B cell (primary cell): ENCODE measurements around the gene BABAM2. TPM values are rescaled to one million over a fixed set of nuclear protein-coding genes. Genes with fewer than 3 reads are reported as not detected.

Experiments
- ATAC-seq: fragments of 200-7000 bp; cut with Tn5 transposase; one replicate; pipeline ENCODE4 v1.10.0; 2021; ENCODE audit warnings: low read depth, mild to moderate bottlenecking, moderate number of reproducible peaks, moderate library complexity
- CTCF ChIA-PET: fragments of 350-600 bp; sonication (Branson Sonifier 250); formaldehyde crosslinking; loops from one replicate; lab custom pipeline; 2021; ENCODE audit warnings: antibody characterized with exemption, inconsistent platforms; lab: Charles Lee
- POLR2A ChIA-PET: fragments of 350-600 bp; sonication (Branson Sonifier 250); formaldehyde crosslinking; loops from one replicate; lab custom pipeline; 2021; ENCODE audit warnings: antibody characterized with exemption; lab: Charles Lee
- DNase-seq: peaks from one replicate; pipeline ENCODE4 v3.0.0; 2013
- H2AFZ ChIP-seq: 2 replicates; pipeline ENCODE4 v1.6.1; 2012; ENCODE audit warnings: mild to moderate bottlenecking, low read depth, low read length; ENCODE audit not compliant: insufficient read depth, poor library complexity, severe bottlenecking
- H3K27ac ChIP-seq, 2 donors: 1 replicate in 1 of 2; 2 replicates in 1 of 2; pipeline ENCODE4 v1.5.1; 2012 to 2013; ENCODE audit warnings: low read length in 2 of 2, mild to moderate bottlenecking in 2 of 2, moderate library complexity in 1 of 2
- H3K27me3 ChIP-seq, 4 experiments: fragments of 200-600 bp in 1 of 4; sonication (generic) in 1 of 4; replicated peaks in 1 of 4; 1 replicate in 2 of 4; 2 replicates in 2 of 4; pipeline versions ENCODE4 v1.6.1 to v1.7.0; 2013 to 2016; ENCODE audit warnings: low read length in 3 of 4, mild to moderate bottlenecking in 2 of 4, mixed read lengths in 1 of 4, moderate library complexity in 1 of 4; ENCODE audit not compliant: insufficient read depth in 4 of 4, control insufficient read depth in 3 of 4; ENCODE audit errors: control extremely low read depth in 1 of 4
- H3K36me3 ChIP-seq, 2 experiments: replicated peaks in 1 of 2; 1 replicate in 1 of 2; 2 replicates in 1 of 2; pipeline versions ENCODE4 v1.6.1 to v1.7.1; 2013; ENCODE audit warnings: low read length in 1 of 2; ENCODE audit not compliant: insufficient read depth in 2 of 2, control insufficient read depth in 1 of 2; ENCODE audit errors: control extremely low read depth in 1 of 2, extremely low read depth in 1 of 2
- H3K4me1 ChIP-seq, 2 donors: fragments of 200-600 bp in 1 of 2; sonication (generic) in 1 of 2; 1 replicate in 1 of 2; 2 replicates in 1 of 2; pipeline versions ENCODE4 v1.5.1 to v1.6.1; 2013 to 2017; ENCODE audit warnings: low read length in 2 of 2; ENCODE audit not compliant: control insufficient read depth in 2 of 2, insufficient read depth in 2 of 2
- H3K4me2 ChIP-seq: replicated peaks from 2 replicates; pipeline ENCODE3; 2012; ENCODE audit warnings: mild to moderate bottlenecking, low read depth, low read length; ENCODE audit not compliant: poor library complexity, severe bottlenecking
- H3K4me3 ChIP-seq, 5 experiments: fragments of 200-600 bp in 1 of 5; sonication (generic) in 1 of 5; 1 replicate in 3 of 5; 2 replicates in 2 of 5; pipeline versions ENCODE4 v1.5.1 to v1.7.0; 2011 to 2016; ENCODE audit warnings: low read length in 4 of 5, mild to moderate bottlenecking in 4 of 5, low read depth in 2 of 5, control low read depth in 1 of 5, moderate library complexity in 1 of 5; ENCODE audit not compliant: insufficient read depth in 1 of 5; ENCODE audit errors: control extremely low read depth in 1 of 5, extremely low read depth in 1 of 5
- H3K79me2 ChIP-seq: fragments of 200-600 bp; sonication (generic); one replicate; pipeline ENCODE4 v1.6.0; 2016; ENCODE audit warnings: low read length; ENCODE audit not compliant: control insufficient read depth, insufficient read depth
- H3K9ac ChIP-seq: fragments of 200-600 bp; sonication (generic); 2 replicates; pipeline ENCODE4 v1.6.1; 2017; ENCODE audit warnings: mild to moderate bottlenecking, low read length, moderate library complexity
- H3K9me3 ChIP-seq, 3 donors: one replicate each; pipeline versions ENCODE4 v1.6.1 to v1.7.1; 2013; ENCODE audit warnings: low read length in 2 of 3; ENCODE audit not compliant: control insufficient read depth in 2 of 3, insufficient read depth in 1 of 3; ENCODE audit errors: control extremely low read depth in 1 of 3
- H4K20me1 ChIP-seq: 2 replicates; pipeline ENCODE4 v1.6.0; 2012; ENCODE audit warnings: mild to moderate bottlenecking, low read length; ENCODE audit not compliant: insufficient read depth, control insufficient read depth, poor library complexity, severe bottlenecking
- H3K27ac Mint-ChIP-seq: one replicate; pipeline ENCODE4 v1.8.0; 2021; ENCODE audit warnings: mixed read lengths
- H3K27me3 Mint-ChIP-seq: one replicate; pipeline ENCODE4 v1.8.0; 2021; ENCODE audit warnings: mixed read lengths
- H3K4me1 Mint-ChIP-seq: one replicate; pipeline ENCODE4 v1.8.0; 2021; ENCODE audit warnings: mixed read lengths
- H3K4me3 Mint-ChIP-seq: one replicate; pipeline ENCODE4 v1.8.0; 2021; ENCODE audit warnings: mixed read lengths
- H3K9me3 Mint-ChIP-seq: one replicate; pipeline ENCODE4 v1.8.0; 2022; ENCODE audit warnings: mixed read lengths; ENCODE audit not compliant: insufficient read depth
- CTCF ChIP-seq: fragments of 200-600 bp; IDR thresholded peaks from one replicate; pipeline ENCODE4 v1.8.0; 2022; ENCODE audit warnings: antibody characterized with exemption, mild to moderate bottlenecking
- EZH2 ChIP-seq: IDR thresholded peaks from 2 replicates; pipeline ENCODE4 v1.6.1; 2012; ENCODE audit warnings: borderline replicate concordance, low read depth, mild to moderate bottlenecking, moderate library complexity, low read length; ENCODE audit not compliant: insufficient read depth, poor library complexity, severe bottlenecking
- WGBS: methylation state at CpG from one replicate; pipeline ENCODE4 v1.1.5; 2013; ENCODE audit warnings: missing lambda C conversion rate; ENCODE audit not compliant: insufficient coverage; 5-methylcytosine and 5-hydroxymethylcytosine counted together
- intact Hi-C: fragments of 100-400 bp; cut with micrococcal nuclease; formaldehyde crosslinking; loops from one replicate; pipeline ENCODE4 v1.10.0; 2022
- polyA plus RNA-seq: library from polyadenylated mRNA; depleted of rRNA; stranded (reverse); fragments of >200 nt; gene quantifications from 2 replicates; pipeline ENCODE4 v1.2.3, GENCODE V29; 2012
- total RNA-seq, 2 donors: library from RNA; stranded (reverse); fragments of 120-200 nt in 1 of 2; gene quantifications; 1 replicate in 1 of 2; 2 replicates in 1 of 2; pipeline versions ENCODE4 v1.2.3 to v1.2.4, GENCODE V29; 2013 to 2022

BABAM2 gene
- total and polyA plus RNA-seq, 2 donors (not counting 1 experiment from before 2014, with no cell fraction given), result 22.3 to 69.6 TPM

GRCh38 chr2:28164280-28164801, 273.8 kb downstream of the BABAM2 start:
- no peak overlapping the region for H3K9ac ChIP-seq
- H3K4me2 ChIP-seq, result no peak overlapping the region
- H3K9me3 ChIP-seq, result no peaks in the 10 kb centered on the region
- no peak overlapping the region for H2AFZ ChIP-seq
- ATAC-seq (no peak), DNase-seq (no peak)
- no peak overlapping the region for H3K27ac ChIP-seq
- H3K4me1 ChIP-seq, result no peaks in the 10 kb centered on the region
- no peaks in the 10 kb centered on the region for H3K27me3 Mint-ChIP-seq
- 97% methylated on average over 5 of the region's 8 CpGs for WGBS
- TF ChIP-seq CTCF (no peak), EZH2 (no peak)
- no peak overlapping the region for H3K4me3 ChIP-seq
- H4K20me1 ChIP-seq, result no peaks in the 10 kb centered on the region
- no peaks in the 10 kb centered on the region for H3K79me2 ChIP-seq
- no peaks in the 10 kb centered on the region for H3K27me3 ChIP-seq
- POLR2A ChIA-PET, result no interaction called here
- intact Hi-C loops, result no loop called here
- no peaks in the 10 kb centered on the region for H3K4me1 Mint-ChIP-seq
- CTCF ChIA-PET, result no interaction called here
- no peaks in the 10 kb centered on the region for H3K9me3 Mint-ChIP-seq
- no peak overlapping the region for H3K27ac Mint-ChIP-seq
- peaks cover 0 to 2% of the 10 kb centered on the region in 2 experiments for H3K36me3 ChIP-seq
- no peak overlapping the region for H3K4me3 Mint-ChIP-seq

GRCh38 chr2:28165087-28165635, 274.6 kb downstream of the BABAM2 start:
- WGBS, result 91% methylated on average over 1 of the region's 5 CpGs
- Histone ChIP-seq H3K36me3 (peaks cover 0 to 2% of the 10 kb centered on the region in 2 experiments), H2AFZ (no peak overlapping the region), H3K27me3 (no peaks in the 10 kb centered on the region), H3K9me3 (no peaks in the 10 kb centered on the region), H3K4me1 (no peaks in the 10 kb centered on the region), H3K79me2 (no peaks in the 10 kb centered on the region), H4K20me1 (no peaks in the 10 kb centered on the region), H3K4me2 (no peak overlapping the region), H3K9ac (no peak overlapping the region), H3K4me3 (no peak overlapping the region), H3K27ac (no peak overlapping the region)
- intact Hi-C loops, result no loop called here
- Mint-ChIP-seq H3K4me1 (no peaks in the 10 kb centered on the region), H3K9me3 (no peaks in the 10 kb centered on the region), H3K27me3 (no peaks in the 10 kb centered on the region), H3K27ac (no peak overlapping the region), H3K4me3 (no peak overlapping the region)
- DNase-seq (no peak), ATAC-seq (no peak)
- ChIA-PET POLR2A (no interaction called here), CTCF (interaction anchor here (1.0 kb wide), 1 partner anchor 11 kb away, joined by 3 read pairs; no protein-coding TSS in a partner anchor)
- TF ChIP-seq CTCF, result no peak
- no peak for TF ChIP-seq EZH2
